CD4-positive, CD25-positive, alpha-beta regulatory T cell (primary cell): ENCODE measurements around the gene REV1. TPM values are rescaled to one million over a fixed set of nuclear protein-coding genes. Genes with fewer than 3 reads are reported as not detected.
"Not testable (repeated sequence)": the region's sequence is repeated elsewhere in the genome, so short reads cannot be mapped to it uniquely, and the experiment has no call there.

Experiments used
- ATAC-seq, 2 donors: fragments of 150-1000 bp; cut with Tn5 transposase; one replicate each; pipeline ENCODE4 v1.10.0; 2021; ENCODE audit warnings: low read depth in 2 of 2, moderate number of reproducible peaks in 2 of 2, moderate library complexity in 1 of 2
- DNase-seq, 3 donors: peaks; one replicate each; pipeline versions ENCODE4 v3.0.0 to v3.0.0-alpha.2; 2012 to 2022; ENCODE audit warnings: mixed read lengths in 1 of 3
- H3K27ac ChIP-seq: one replicate; pipeline ENCODE4 v1.7.0; 2013; ENCODE audit warnings: mild to moderate bottlenecking, low read length; ENCODE audit not compliant: insufficient read depth, poor library complexity, severe bottlenecking
- H3K27me3 ChIP-seq: one replicate; pipeline ENCODE4 v1.7.0; 2013; ENCODE audit warnings: low read length; ENCODE audit not compliant: control insufficient read depth, insufficient read depth
- H3K36me3 ChIP-seq: one replicate; pipeline ENCODE4 v1.7.0; 2013; ENCODE audit warnings: mild to moderate bottlenecking, low read length, moderate library complexity; ENCODE audit not compliant: control insufficient read depth, insufficient read depth
- H3K4me1 ChIP-seq: 2 replicates; pipeline ENCODE4 v1.7.0; 2013; ENCODE audit warnings: mild to moderate bottlenecking, low read length; ENCODE audit not compliant: insufficient read depth, control insufficient read depth, poor library complexity, severe bottlenecking
- H3K4me3 ChIP-seq: one replicate; pipeline ENCODE4 v1.7.0; 2013; ENCODE audit warnings: low read depth, mild to moderate bottlenecking, low read length, moderate library complexity
- H3K9me3 ChIP-seq, 2 experiments: 1 replicate in 1 of 2; 2 replicates in 1 of 2; pipeline ENCODE4 v1.7.0; 2013; ENCODE audit warnings: low read length in 2 of 2, mild to moderate bottlenecking in 1 of 2, moderate library complexity in 1 of 2; ENCODE audit not compliant: control insufficient read depth in 2 of 2
- H3K27ac Mint-ChIP-seq, 3 donors: one replicate each; pipeline ENCODE4 v1.8.0; 2020 to 2022; ENCODE audit warnings: mild to moderate bottlenecking in 3 of 3, mixed read lengths in 3 of 3, moderate library complexity in 2 of 3
- H3K27me3 Mint-ChIP-seq: one replicate; pipeline ENCODE4 v1.8.0; 2022; ENCODE audit warnings: mild to moderate bottlenecking, mixed read lengths
- H3K36me3 Mint-ChIP-seq: one replicate; pipeline ENCODE4 v1.8.0; 2020; ENCODE audit warnings: mixed read lengths
- H3K4me1 Mint-ChIP-seq, 4 donors: one replicate each; pipeline ENCODE4 v1.8.0; 2020 to 2022; ENCODE audit warnings: mixed read lengths in 4 of 4, mild to moderate bottlenecking in 1 of 4
- H3K4me3 Mint-ChIP-seq, 4 donors: one replicate each; pipeline ENCODE4 v1.8.0; 2020 to 2022; ENCODE audit warnings: mild to moderate bottlenecking in 4 of 4, mixed read lengths in 4 of 4, moderate library complexity in 3 of 4
- H3K9me3 Mint-ChIP-seq, 7 donors: one replicate each; pipeline ENCODE4 v1.8.0; 2020 to 2022; ENCODE audit warnings: mixed read lengths in 7 of 7, mild to moderate bottlenecking in 3 of 7, moderate library complexity in 2 of 7
- polyA plus RNA-seq, 4 donors: library from polyadenylated mRNA; unstranded; fragments of 300-500 nt; fragmentation: Illumina TruSeq; gene quantifications; one replicate each; pipeline ENCODE4 v1.2.3, GENCODE V29; 2021
- total RNA-seq: library from RNA; stranded (reverse); gene quantifications from one replicate; pipeline ENCODE4 v1.2.3, GENCODE V29; 2022

The REV1 gene
- total and polyA plus RNA-seq, 5 donors from 2014 or later: 12.4 to 60.3 (median 17.0) TPM

- Histone ChIP-seq H3K27me3 (no peaks in the 10 kb centered on the region), H3K9me3 (peaks cover 0 to 7% of the 10 kb centered on the region in 2 experiments), H3K4me3 (no peak overlapping the region), H3K4me1 (peaks cover 7% of the 10 kb centered on the region), H3K36me3 (peaks cover 7% of the 10 kb centered on the region), H3K27ac (no peak overlapping the region)
- Mint-ChIP-seq H3K27ac (no peak overlapping the region), H3K36me3 (peaks cover 15% of the 10 kb centered on the region), H3K9me3 (no peaks in the 10 kb centered on the region), H3K4me1 (peaks cover 29 to 80% (median 51%) of the 10 kb centered on the region in 4 donors), H3K4me3 (no peak overlapping the region), H3K27me3 (no peaks in the 10 kb centered on the region)
- DNase-seq: no peak
- no peak for ATAC-seq
These were observed 16.2 kb downstream of the REV1 start for GRCh38 chr2:99473518-99474083.

- Mint-ChIP-seq H3K9me3 (no peaks in the 10 kb centered on the region), H3K4me1 (peaks cover 28 to 79% (median 50%) of the 10 kb centered on the region in 4 donors), H3K36me3 (peaks cover 19% of the 10 kb centered on the region), H3K27ac (peak overlapping the region in 1 of 3 donors; percentile 3), H3K4me3 (peak overlapping the region in 2 of 4 donors; percentile 2 to 30), H3K27me3 (no peaks in the 10 kb centered on the region)
- DNase-seq: no peak
- Histone ChIP-seq H3K4me3 (no peak overlapping the region), H3K9me3 (peaks cover 0 to 7% of the 10 kb centered on the region in 2 experiments), H3K27ac (no peak overlapping the region), H3K4me1 (peaks cover 7% of the 10 kb centered on the region), H3K36me3 (peaks cover 3% of the 10 kb centered on the region), H3K27me3 (no peaks in the 10 kb centered on the region)
- no peak for ATAC-seq
These were observed 17.2 kb downstream of the REV1 start for GRCh38 chr2:99472600-99472960.

DNA sequence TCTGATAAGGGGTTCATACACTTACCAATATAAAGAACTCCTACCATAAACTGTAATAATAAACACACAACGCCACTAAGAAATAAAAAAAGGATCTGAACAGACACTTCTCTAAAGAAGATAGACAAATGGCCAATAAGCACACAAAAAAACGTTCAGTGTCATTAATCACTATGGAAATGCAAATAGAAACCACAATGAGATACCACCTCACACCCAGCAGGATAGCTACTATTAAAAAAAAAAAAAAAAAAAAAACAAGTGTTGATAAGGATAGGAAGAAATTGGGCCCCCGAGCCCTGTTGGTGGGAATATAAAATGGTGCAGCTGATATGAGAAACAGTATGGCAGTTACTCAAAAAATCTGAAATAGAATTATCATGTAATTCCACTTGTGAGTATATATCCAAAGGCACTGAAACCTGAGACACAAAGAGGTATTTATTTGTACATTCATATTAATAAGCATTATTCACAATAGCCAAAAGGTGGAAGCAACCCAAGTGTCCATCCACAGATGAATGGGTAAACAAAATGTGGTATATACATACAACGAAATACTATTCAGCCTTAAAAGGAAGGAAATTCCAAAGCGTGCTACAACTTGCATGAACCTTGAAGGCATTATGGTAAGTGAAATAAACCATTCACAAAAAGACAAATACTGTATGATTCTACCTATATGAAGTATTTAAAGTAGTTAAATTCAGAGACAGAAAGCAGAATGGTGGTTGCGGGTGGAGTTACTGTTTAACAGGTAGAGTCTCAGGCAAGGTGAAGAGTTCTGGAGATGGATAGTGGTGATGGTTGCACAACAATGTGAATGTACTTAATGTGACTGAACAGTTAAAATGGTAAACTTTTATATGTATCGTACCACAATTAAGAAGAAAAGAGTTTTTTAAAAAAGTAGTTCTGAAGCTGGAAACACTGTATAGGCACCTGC is 17.9 kb downstream of the REV1 start:
- no peak overlapping the region for H3K27ac ChIP-seq
- Mint-ChIP-seq H3K4me3 (peak overlapping the region in 2 of 4 donors; percentile 2 to 30), H3K27me3 (no peaks in the 10 kb centered on the region), H3K9me3 (no peaks in the 10 kb centered on the region), H3K4me1 (peaks cover 28 to 78% (median 50%) of the 10 kb centered on the region in 4 donors), H3K27ac (peak overlapping the region in 1 of 3 donors; percentile 44), H3K36me3 (peaks cover 19% of the 10 kb centered on the region)
- peaks cover 7% of the 10 kb centered on the region for H3K4me1 ChIP-seq
- no peak for DNase-seq
- peaks cover 0 to 7% of the 10 kb centered on the region in 2 experiments for H3K9me3 ChIP-seq
- no peak for ATAC-seq
- no peaks in the 10 kb centered on the region for H3K27me3 ChIP-seq
- peaks cover 3% of the 10 kb centered on the region for H3K36me3 ChIP-seq
- H3K4me3 ChIP-seq: no peak overlapping the region

- ATAC-seq: no peak
- H3K4me1 Mint-ChIP-seq: peaks cover 28 to 74% (median 54%) of the 10 kb centered on the region in 4 donors
These were observed 18.9 kb downstream of the REV1 start for GRCh38 chr2:99470957-99471356.

DNA sequence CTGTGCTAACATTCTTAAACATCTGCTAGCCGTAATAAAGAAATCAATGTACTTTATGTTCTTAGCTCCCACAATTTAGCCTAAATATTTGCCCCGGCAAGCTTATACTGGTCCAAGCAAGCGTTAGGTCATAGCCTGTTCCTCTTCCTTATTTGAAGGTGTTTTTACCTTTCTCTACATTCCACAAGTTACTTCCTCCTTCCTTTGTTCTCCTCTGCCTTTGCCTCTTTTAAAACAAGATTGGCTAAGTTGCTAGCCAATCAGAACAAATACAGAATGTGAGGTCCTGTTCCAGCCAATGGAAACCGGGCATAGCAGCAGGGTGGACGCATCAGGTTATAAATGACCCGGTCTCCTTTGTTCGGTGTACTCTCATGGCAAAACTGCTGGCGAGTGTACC is 19.4 kb downstream of the REV1 start:
- Mint-ChIP-seq H3K4me3 (peak overlapping the region in 1 of 4 donors; percentile 75), H3K27ac (peak overlapping the region in 2 of 3 donors; percentile 28 to 32)
- not testable (repeated sequence) for ATAC-seq

More at GRCh38 chr2:99470957-99471356, 18.9 kb downstream of the REV1 start:
- no peak overlapping the region for H3K27ac ChIP-seq
- peak overlapping the region in 1 of 3 donors; percentile 32 for H3K27ac Mint-ChIP-seq
- no peak for DNase-seq
- H3K4me1 ChIP-seq: peaks cover 7% of the 10 kb centered on the region
- H3K4me3 ChIP-seq: no peak overlapping the region
- peaks cover 3% of the 10 kb centered on the region for H3K36me3 ChIP-seq
- H3K27me3 Mint-ChIP-seq: no peaks in the 10 kb centered on the region
- H3K27me3 ChIP-seq: no peaks in the 10 kb centered on the region
- peaks cover 19% of the 10 kb centered on the region for H3K36me3 Mint-ChIP-seq
- no peak overlapping the region for H3K4me3 Mint-ChIP-seq
- no peaks in the 10 kb centered on the region for H3K9me3 Mint-ChIP-seq
- H3K9me3 ChIP-seq: peaks cover 0 to 7% of the 10 kb centered on the region in 2 experiments

DNA sequence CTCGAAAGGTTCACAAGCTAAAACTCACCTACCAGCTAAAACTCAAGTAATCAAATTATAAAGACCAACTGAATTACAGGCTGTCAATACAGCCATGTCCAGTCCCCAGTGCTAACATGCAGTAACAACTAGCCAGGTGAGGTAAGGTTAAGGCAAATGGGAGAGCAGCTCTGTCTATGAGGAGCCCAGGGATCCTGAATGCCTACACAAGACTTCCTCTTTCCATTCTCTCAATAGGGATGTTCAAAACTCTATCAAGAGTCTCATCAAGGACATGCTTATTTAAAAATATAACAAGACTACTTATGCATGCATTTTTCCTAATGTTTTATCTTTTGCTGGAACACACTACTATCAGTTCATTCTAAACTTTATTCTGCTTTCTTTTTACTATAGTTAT is 20.4 kb downstream of the REV1 start:
- Mint-ChIP-seq H3K27ac (no peak overlapping the region), H3K4me3 (no peak overlapping the region), H3K9me3 (no peaks in the 10 kb centered on the region), H3K4me1 (peaks cover 35 to 63% (median 48%) of the 10 kb centered on the region in 4 donors), H3K36me3 (peaks cover 19% of the 10 kb centered on the region), H3K27me3 (no peaks in the 10 kb centered on the region)
- ATAC-seq: no peak
- H3K9me3 ChIP-seq: peaks cover 0 to 7% of the 10 kb centered on the region in 2 experiments
- no peak overlapping the region for H3K27ac ChIP-seq
- H3K36me3 ChIP-seq: peaks cover 3% of the 10 kb centered on the region
- H3K4me1 ChIP-seq: peaks cover 6% of the 10 kb centered on the region
- no peak overlapping the region for H3K4me3 ChIP-seq
- DNase-seq: no peak
- H3K27me3 ChIP-seq: no peaks in the 10 kb centered on the region

More for the DNA sequence above, 19.4 kb downstream of the REV1 start:
- not testable (repeated sequence) for H3K36me3 ChIP-seq, H3K27me3 Mint-ChIP-seq, H3K27me3 ChIP-seq, DNase-seq, H3K9me3 Mint-ChIP-seq, H3K4me3 ChIP-seq, H3K9me3 ChIP-seq, H3K4me1 ChIP-seq, H3K27ac ChIP-seq
- peaks cover 19% of the 10 kb centered on the region for H3K36me3 Mint-ChIP-seq
- peaks cover 29 to 72% (median 54%) of the 10 kb centered on the region in 4 donors for H3K4me1 Mint-ChIP-seq

DNA sequence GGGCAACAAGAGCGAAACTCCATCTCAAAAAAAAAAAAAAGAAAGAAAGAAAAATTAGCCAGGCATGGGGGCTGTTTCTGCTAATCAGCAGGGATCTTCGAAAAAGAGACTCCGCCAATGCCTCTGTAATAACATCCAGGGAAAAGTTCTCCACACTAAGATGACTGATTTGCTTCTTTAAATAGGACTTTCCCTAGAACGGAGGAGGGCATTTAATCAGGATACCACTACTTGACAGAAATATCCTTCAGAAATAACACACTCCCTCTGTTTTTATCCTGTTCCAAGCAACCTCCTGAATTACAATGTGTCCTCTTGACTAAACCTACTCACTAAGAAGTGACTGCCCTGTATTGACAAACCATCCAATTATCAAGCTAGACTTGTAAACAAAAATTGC is 21.7 kb downstream of the REV1 start:
- no peaks in the 10 kb centered on the region for H3K27me3 ChIP-seq
- peaks cover 5% of the 10 kb centered on the region for H3K4me1 ChIP-seq
- H3K9me3 ChIP-seq: peaks cover 0 to 7% of the 10 kb centered on the region in 2 experiments
- Mint-ChIP-seq H3K27me3 (no peaks in the 10 kb centered on the region), H3K36me3 (peaks cover 19% of the 10 kb centered on the region), H3K4me1 (peaks cover 31 to 54% (median 43%) of the 10 kb centered on the region in 4 donors), H3K27ac (no peak overlapping the region), H3K9me3 (no peaks in the 10 kb centered on the region), H3K4me3 (no peak overlapping the region)
- no peak overlapping the region for H3K27ac ChIP-seq
- DNase-seq (no peak), ATAC-seq (no peak)
- H3K36me3 ChIP-seq: peaks cover 3% of the 10 kb centered on the region
- H3K4me3 ChIP-seq: no peak overlapping the region
